HepG2 (cell line): ENCODE measurements around the gene MARCHF2. TPM values are rescaled to one million over a fixed set of nuclear protein-coding genes. Genes with fewer than 3 reads are reported as not detected.

Experiments used
- E2F5 ChIP-seq: sonication (generic); formaldehyde crosslinking; conservative IDR thresholded peaks from 2 replicates; pipeline ENCODE4 v1.4.0; 2020; ENCODE audit warnings: missing genetic modification reagents
- FOXA1 ChIP-seq, 2 experiments: fragments of 450-650 bp in 1 of 2; sonication (generic) in 1 of 2; formaldehyde crosslinking in 1 of 2; IDR thresholded peaks; 2 replicates each; pipeline versions ENCODE4 v1.4.0 to v1.6.1; 2016 to 2020; ENCODE audit warnings: missing genetic modification reagents in 1 of 2
- GLI4 ChIP-seq: sonication (generic); formaldehyde crosslinking; IDR thresholded peaks from 2 replicates; pipeline ENCODE4 v1.5.1; 2020; ENCODE audit warnings: missing genetic modification reagents, mild to moderate bottlenecking, moderate library complexity, borderline replicate concordance
- KAT2B ChIP-seq: fragments of 150-350 bp; IDR thresholded peaks from 2 replicates; pipeline ENCODE4 v1.6.1; 2014; ENCODE audit warnings: low read depth, low read length, borderline replicate concordance
- KDM1A ChIP-seq: IDR thresholded peaks from 2 replicates; pipeline ENCODE4 v1.6.1; 2016; ENCODE audit warnings: missing compliant biosample characterization
- MAX ChIP-seq: IDR thresholded peaks from 2 replicates; pipeline ENCODE4 v1.6.1; 2012; ENCODE audit warnings: inconsistent platforms
- MED13 ChIP-seq: sonication (generic); formaldehyde crosslinking; IDR thresholded peaks from 2 replicates; pipeline ENCODE4 v1.5.0; 2020; ENCODE audit warnings: missing genetic modification reagents
- MTA3 ChIP-seq: sonication (generic); formaldehyde crosslinking; IDR thresholded peaks from 2 replicates; pipeline ENCODE4 v1.4.0; 2020; ENCODE audit warnings: missing genetic modification reagents
- NFAT5 ChIP-seq: sonication (generic); formaldehyde crosslinking; IDR thresholded peaks from 2 replicates; pipeline ENCODE4 v1.4.0; 2020; ENCODE audit warnings: missing genetic modification reagents
- NFE2 ChIP-seq: sonication (generic); formaldehyde crosslinking; IDR thresholded peaks from 2 replicates; pipeline ENCODE4 v1.4.0; 2020; ENCODE audit warnings: missing genetic modification reagents
- NFE2L2 ChIP-seq: fragments of 150-350 bp; IDR thresholded peaks from 2 replicates; pipeline ENCODE4 v1.6.1; 2014; ENCODE audit warnings: low read length
- RNF2 ChIP-seq: fragments of 450-650 bp; conservative IDR thresholded peaks from 2 replicates; pipeline ENCODE4 v1.6.1; 2016; ENCODE audit warnings: low read depth
- XRCC5 ChIP-seq: fragments of 200-400 bp; formaldehyde crosslinking; optimal IDR thresholded peaks from 2 replicates; pipeline ENCODE3; 2017; ENCODE audit warnings: mild to moderate bottlenecking, low read length
- ZMYM3 ChIP-seq: sonication (generic); formaldehyde crosslinking; IDR thresholded peaks from 2 replicates; pipeline ENCODE4 v1.5.1; 2020; ENCODE audit warnings: mild to moderate bottlenecking, missing genetic modification reagents
- ZNF317 ChIP-seq: sonication (generic); formaldehyde crosslinking; IDR thresholded peaks from 2 replicates; pipeline ENCODE4 v1.5.0; 2020; ENCODE audit warnings: mild to moderate bottlenecking, missing genetic modification reagents
- ZNF362 ChIP-seq: sonication (generic); formaldehyde crosslinking; IDR thresholded peaks from 2 replicates; pipeline ENCODE4 v1.4.0; 2020; ENCODE audit warnings: missing genetic modification reagents, mild to moderate bottlenecking, borderline replicate concordance
- ZNF367 ChIP-seq: sonication (generic); formaldehyde crosslinking; IDR thresholded peaks from 2 replicates; pipeline ENCODE4 v1.4.0; 2020; ENCODE audit warnings: missing genetic modification reagents, borderline replicate concordance
- ZNF576 ChIP-seq: sonication (generic); formaldehyde crosslinking; IDR thresholded peaks from 2 replicates; pipeline ENCODE4 v1.4.0; 2020; ENCODE audit warnings: mild to moderate bottlenecking, missing genetic modification reagents
- ZNF605 ChIP-seq: sonication (generic); formaldehyde crosslinking; IDR thresholded peaks from 2 replicates; pipeline ENCODE4 v1.8.0; 2022; ENCODE audit warnings: mild to moderate bottlenecking, missing genetic modification reagents
- ZNF607 ChIP-seq: sonication (generic); formaldehyde crosslinking; IDR thresholded peaks from 2 replicates; pipeline ENCODE4 v1.5.1; 2020; ENCODE audit warnings: missing genetic modification reagents, mild to moderate bottlenecking, borderline replicate concordance
- ZNF652 ChIP-seq: IDR thresholded peaks from 2 replicates; pipeline ENCODE4 v1.6.1; 2016; ENCODE audit warnings: low read depth, borderline replicate concordance
- ZNF780A ChIP-seq: sonication (generic); formaldehyde crosslinking; IDR thresholded peaks from 2 replicates; pipeline ENCODE4 v1.8.0; 2022; ENCODE audit warnings: mild to moderate bottlenecking, missing genetic modification reagents, moderate library complexity
- polyA plus RNA-seq, 8 experiments: library from polyadenylated mRNA; depleted of rRNA in 3 of 8; stranded (reverse) in 7 of 8; unstranded in 1 of 8; fragments of >200 nt; fragmentation: Illumina TruSeq in 4 of 8; extraction: Trizol in 4 of 8; gene quantifications; 2 replicates each; pipeline versions ENCODE4 v1.2.1 to v1.2.3, GENCODE V29; 2011 to 2016; ENCODE audit warnings: low read depth in 4 of 8, missing spikeins in 1 of 8, mixed read lengths in 1 of 8; ENCODE audit not compliant: insufficient read depth in 1 of 8
- total RNA-seq, 5 experiments: library from RNA; depleted of rRNA; stranded (reverse); fragments of >200 nt; fragmentation: Illumina TruSeq; extraction: Trizol; gene quantifications; 2 replicates each; pipeline ENCODE4 v1.2.3, GENCODE V29; 2016; ENCODE audit warnings: low read depth in 1 of 5

Gene MARCHF2
- total and polyA plus RNA-seq, 2 of the 13 experiments (the other 11 are each of a cell fraction or from before 2014, with no cell fraction given), result 12.7 to 13.0 TPM

GRCh38 chr19:8373867-8374813 lies 39.0 kb upstream of the MARCHF2 start (continued):
- TF ChIP-seq ZNF367 (CRISPR knock-in tag) (no peak), RNF2 (peak; percentile 31; the same call in 1 of the 2 replicates), ZNF652 (CRISPR knock-in tag) (no peak), ZMYM3 (CRISPR knock-in tag) (peak; percentile 95), ZNF317 (0 out of 2 replicates have a peak, but pooled peaks have one; percentile 20), FOXA1 (IDR thresholded peaks at IDR 0.05) (peak; percentile 89), FOXA1 (CRISPR knock-in tag; IDR thresholded peaks at IDR 0.05) (peak; percentile 92), E2F5 (CRISPR knock-in tag) (no peak), NFE2L2 (no peak), MTA3 (no peak), ZNF780A (CRISPR knock-in tag) (no peak), NFAT5 (CRISPR knock-in tag) (no peak), ZNF576 (no peak), KAT2B (no peak), MED13 (CRISPR knock-in tag) (no peak; the same call in 1 of the 2 replicates), KDM1A (CRISPR knock-in tag) (peak; percentile 80), MAX (peak; percentile 76), ZNF607 (CRISPR knock-in tag) (0 out of 2 replicates have a peak, but pooled peaks have one; percentile 24), ZNF362 (CRISPR knock-in tag) (peak; percentile 99), XRCC5 (peak; percentile 69), ZNF605 (CRISPR knock-in tag) (no peak), NFE2 (CRISPR knock-in tag) (no peak), GLI4 (CRISPR knock-in tag) (0 out of 2 replicates have a peak, but pooled peaks have one; percentile 47)
